RPMI8226 (cell line): Measurements from ENCODE around the gene PTPRG.

Source experiments
- DNase-seq: peaks from one replicate; pipeline ENCODE4 v3.0.0-alpha.2; 2015

The PTPRG gene

DNA sequence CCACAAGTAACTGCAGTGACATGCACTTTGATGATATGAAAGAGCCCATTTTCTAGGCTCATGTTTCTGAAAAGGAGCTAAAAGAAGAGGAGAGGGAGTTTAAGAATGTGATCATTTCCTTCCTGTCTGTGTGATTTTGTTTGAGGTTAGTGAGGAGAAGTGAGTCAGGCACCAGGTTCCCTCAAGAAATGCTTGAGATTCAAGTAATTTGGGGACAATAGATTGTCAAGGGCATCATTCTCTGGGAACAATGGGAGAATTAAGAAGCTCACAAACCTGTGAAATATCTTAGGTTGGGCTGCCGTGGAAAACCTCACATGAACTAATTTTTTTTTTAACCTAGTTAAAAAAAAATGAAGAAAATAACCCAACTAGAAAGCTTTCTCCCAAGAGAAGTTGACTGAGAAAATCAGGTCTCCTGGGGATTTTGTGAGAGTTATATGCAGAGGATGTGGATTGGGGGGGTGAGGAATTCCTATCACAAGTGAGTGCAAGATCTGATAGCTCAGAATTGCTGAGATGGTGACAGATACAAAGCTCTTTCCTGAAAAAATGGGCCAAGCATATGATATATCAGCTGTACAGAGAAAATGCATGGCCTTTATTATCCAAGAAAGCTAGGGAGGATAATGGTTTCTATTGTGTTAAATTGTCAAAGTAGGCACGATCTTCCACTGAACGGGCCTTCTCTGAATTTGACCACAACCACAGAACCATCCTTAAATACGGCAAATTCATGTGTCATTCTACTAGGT lies 608.7 kb downstream of the PTPRG start:
- no peak for DNase-seq

DNA sequence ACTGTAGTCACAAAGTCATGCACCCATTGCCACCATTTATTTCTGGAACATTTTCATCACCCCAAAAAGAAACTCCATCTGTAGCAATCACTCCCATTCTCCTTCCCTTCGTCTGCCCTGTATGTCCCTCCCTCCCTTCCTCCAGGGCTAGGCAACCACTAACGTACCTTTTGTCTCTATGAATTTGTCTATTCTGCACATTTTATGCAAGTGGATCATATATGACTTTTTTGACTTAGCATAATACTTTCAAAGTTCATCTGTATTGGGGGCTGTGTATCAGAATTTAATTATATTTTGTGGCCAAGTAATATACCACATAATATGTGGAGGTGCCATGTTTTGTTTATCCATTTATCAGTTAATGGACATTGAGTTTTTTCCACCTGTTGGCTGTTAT lies 610.4 kb downstream of the PTPRG start:
- DNase-seq = no peak

DNA sequence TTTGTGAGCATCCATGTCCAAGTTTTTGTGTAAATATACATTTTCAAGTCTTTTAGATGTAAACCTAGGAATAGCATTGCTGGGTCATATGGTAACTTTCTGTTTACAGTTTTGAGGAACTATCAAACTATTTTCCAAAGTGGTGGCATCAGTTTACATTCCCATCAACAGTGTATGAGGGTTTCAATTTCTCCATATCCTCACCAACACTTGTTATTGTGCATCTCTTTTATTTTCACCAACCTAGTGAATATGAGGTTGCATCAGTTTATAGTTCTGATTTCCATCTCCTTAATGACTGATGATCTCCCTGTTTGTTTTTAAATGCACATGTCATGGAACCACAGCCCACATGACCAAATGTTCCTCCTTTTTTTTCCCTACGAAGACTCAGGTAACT lies 610.8 kb downstream of the PTPRG start:
- no peak for DNase-seq

DNA sequence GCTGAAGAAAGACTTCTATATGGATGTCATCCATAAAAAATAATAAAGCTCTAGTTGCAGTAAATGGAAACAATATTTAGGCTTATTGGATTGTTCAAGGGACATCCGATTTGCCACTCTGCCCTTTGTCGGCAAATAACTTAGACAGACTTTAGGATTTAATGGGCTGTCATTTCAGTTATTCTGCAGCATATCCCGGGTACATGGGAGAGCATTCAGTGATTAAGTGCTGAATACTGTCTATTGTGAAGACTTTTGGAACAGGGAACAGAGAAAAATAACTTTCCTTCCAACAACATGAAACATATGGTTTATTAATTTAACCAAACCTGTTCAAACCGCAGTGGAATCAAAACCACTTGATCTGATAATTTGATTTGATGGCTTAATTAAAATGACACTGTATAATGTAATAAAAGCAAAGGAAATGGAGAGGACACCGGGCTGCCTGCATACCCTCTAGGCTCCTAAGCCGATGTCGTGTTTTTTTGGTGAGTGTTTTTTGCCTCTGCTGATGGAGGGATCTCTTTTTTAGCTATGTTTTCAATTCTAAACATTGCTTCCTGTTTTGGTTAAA lies 612.7 kb downstream of the PTPRG start:
- DNase-seq = no peak

DNA sequence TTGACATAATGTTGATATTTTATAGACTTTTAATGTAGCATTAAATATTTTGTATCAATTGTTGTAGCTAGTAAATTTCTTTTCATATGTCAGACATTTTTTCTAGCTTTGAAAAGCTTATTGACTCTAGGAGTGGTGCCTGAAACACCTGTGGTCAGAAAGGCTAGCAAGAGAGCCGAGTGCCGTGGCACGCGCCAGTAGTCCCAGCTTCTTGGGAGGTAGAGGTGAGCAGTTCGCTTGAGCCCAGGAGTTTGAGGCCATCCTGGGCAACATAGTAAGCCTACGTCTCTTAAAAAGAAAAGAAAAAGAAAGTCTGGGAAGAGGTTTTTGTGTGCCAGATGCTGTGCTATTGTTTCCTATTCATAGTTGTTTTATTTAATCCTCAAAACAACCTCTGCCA lies 613.8 kb downstream of the PTPRG start:
- DNase-seq = no peak

DNA sequence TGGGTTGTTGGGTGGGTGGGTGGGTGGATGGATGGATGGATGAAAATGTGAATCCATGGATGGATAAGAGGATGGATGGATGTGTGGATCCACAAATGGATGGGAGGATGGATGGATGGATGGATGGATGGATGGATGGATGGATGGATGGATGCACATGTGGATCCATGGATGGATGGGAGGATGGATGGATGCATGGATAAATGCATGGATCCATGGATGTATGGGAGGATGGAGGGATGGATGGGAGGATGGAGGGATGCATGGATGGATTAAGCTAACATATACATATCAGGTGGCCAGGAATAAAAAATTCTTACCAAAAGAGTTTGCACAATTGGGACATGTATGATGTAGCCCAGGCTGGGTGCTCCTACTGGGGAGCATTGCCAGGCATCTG lies 616.7 kb downstream of the PTPRG start:
- no peak for DNase-seq

DNA sequence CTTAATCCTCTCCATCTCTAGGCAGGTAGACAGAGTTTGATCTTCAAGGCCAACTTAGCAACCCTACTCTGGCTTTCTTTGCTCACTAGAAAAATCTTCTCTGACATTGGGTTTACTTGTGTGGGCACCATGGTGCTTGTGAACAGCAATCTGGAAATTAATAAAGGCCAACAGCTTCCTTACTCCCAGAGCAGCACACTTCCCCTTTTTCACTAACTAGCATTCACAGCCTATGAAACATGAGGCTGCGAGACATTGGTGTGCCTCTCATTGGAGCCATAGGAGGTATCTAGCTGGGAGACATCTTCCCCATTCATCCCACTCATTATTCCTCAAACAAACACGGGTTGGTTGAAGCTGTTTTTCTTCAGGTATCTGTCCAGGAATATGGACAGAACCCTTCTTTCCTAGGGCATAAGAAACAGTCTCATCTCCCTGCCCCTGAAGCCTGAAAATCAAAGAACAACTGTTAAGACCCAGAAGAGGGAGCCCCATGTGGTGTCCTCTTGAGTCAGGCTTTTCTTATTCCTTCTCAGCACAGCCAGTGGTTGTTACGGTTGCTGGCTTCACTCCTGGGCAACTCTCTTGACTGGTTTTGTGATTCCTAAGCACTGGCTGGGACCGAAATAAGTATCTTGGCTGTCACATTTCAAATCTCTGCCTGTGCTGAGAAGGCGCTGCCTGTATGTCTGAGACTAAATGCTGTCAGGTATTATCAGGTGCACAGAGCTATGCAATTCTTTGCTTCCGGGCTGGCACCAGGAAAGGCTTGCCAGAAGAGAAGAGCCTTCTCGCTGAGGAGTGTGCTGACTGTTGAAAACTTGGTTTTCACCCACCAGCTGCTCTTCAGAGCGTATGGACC lies 617.6 kb downstream of the PTPRG start:
- no peak for DNase-seq

DNA sequence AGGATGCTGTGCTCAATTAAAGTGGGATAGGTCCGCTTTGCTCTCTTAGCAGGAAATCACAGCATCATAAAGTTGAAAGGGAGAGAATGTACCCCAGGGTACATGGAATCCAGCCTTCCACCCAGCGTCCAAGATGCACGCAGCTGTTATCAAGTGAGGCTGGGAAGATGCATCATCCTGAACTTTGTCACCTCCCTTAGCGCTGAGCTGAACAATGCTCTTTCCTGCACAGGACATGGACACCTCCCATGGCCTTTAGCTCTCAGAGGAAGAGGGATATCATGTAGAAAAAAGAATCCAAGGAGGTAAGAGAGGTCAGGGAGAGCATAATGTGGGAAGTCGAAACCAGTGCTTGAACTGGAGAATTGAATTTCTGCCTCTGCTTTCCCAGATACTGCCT lies 619.1 kb downstream of the PTPRG start:
- DNase-seq = no peak

DNA sequence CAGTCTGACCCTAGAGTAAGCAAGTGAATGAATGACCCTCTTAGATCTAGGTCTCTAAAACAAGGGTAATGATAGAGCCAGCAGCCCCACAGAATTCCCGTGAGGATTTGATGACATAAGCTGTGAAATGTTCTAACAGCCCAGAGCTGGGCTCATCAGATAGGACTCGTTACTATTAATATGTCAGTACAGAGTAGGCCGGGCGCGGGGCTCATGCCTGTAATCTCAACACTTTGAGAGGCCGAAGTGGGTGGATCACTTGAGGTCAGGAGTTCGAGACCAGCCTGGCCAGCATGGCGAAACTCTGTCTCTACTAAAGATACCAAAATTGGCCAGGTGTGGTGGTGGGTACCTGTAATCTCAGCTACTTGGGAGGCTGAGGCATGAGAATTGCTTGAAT lies 621.7 kb downstream of the PTPRG start:
- no peak for DNase-seq

DNA sequence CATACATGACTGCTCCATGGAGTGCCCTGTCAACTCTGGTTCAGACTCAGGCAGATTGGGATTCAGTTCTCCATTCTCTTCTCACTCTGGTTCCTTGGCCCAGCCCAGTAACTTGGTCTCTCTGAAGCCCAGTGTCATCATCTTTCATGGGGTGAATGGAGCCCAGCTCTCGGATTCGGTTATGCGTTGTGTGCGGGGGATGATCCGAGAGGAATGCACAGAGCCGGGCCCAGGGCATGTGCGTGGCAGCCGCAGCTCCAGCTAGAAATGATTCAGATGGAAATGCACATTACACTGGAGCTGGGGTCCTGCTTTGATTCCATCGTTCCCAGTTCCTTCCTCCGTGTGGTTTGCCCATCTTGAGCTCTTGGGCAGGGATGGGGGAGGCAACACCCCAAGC lies 622.6 kb downstream of the PTPRG start:
- no peak for DNase-seq

DNA sequence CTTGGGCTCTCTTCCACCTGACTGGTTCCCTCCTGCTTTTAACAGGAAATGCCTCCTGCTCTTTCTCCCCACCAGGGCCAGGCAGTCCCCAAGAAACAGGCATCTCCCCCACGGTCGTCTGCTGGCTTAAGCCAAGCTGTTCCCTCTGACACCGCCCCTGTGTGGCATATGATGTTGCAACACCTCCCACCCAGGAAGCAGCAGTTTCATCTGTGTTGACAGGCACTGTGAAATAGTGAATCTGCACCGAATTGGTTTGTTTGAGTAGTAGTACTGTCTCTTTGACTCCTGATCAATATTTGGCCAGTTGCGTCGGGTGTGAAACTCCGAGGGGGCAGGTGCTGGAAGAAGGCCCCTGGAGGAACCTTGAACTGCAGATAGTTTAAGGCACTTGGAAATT lies 623.2 kb downstream of the PTPRG start:
- no peak for DNase-seq

DNA sequence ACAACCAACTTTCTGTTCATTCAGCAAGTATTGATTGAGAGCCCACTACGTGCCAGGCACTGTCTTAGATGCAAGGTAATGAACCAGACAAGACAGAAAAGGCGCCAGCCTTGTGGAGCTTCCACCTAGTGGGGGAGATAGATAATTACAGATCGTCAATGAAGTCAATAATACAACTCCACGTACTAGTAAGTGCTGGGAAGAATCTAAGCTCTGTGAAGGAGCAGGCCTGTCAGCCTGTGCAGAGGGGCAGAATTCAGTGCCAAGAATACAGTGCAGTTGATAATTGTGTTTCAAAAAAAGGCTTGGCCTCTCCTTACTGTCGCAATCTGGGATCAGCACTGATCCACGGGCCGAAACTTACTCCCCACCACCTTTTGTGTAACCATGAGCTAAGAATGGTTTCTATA lies 625.7 kb downstream of the PTPRG start:
- DNase-seq = no peak

DNA sequence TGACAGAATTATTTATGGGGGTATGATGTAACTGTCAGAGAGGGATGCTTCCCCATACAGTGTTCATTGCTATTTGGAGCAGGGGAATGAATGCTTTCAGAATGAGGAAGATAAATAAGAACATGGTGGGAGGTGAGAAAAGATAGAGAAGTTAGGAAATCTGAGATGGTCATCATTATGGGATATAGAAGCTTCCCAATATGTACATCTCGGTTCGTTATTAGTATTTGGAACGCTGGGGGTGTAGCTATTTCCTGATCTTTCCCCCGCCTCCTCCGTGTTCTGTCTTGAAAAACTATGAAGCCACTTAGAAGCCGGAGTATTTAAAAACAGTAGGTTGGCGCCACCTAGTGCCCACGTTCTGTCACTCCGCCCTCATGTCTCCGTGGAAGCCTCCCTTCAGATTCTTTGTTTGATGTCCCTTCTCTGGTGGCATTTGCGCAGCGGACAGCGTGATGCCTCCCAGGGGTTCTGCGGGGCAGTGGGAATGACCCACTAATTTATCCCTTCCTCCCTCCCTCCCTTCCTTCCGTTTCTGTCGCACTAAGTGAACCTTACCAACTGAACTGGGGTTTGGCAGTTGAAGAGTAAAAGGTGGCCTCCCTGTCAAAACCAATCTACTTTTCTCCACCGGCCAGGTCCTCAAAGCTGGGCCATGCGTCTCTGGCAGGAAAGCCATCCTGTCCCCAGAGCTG lies 627.5 kb downstream of the PTPRG start:
- DNase-seq = peak; percentile 70

DNA sequence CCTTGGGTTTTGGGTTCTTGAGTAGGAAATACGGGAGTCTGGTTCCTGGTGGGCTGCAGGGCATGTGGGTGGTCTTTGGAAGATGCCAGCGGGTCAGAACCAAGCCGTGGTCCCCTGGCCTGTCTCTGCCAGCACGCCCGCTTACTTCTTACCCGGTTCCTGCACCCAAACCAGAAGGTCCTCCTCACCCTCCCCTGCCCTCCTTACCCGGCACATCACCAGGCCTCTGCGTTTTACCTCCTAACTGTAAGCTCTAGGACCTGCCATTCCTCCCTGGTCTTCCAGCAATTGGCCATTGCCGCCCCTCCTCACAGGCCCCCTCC lies 628.0 kb downstream of the PTPRG start:
- no peak for DNase-seq

DNA sequence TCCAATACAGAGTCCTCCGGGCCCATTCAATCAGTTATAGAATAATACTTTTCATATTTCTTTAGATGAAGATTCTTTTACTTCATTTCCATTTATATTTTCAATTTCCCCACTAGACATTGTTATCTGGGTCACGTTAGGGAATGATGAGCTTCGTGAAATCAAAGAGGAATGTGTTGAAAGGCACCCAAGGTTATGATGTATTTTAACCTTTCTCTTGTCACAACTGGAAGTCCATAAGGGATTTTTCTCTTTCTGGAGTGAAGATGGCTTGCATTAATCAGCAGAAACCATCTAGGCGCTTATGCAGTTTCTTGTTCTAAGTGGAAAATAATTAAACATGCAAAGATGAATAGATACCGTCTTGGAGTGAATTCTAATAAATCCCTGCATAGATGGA lies 631.5 kb downstream of the PTPRG start:
- no peak for DNase-seq

DNA sequence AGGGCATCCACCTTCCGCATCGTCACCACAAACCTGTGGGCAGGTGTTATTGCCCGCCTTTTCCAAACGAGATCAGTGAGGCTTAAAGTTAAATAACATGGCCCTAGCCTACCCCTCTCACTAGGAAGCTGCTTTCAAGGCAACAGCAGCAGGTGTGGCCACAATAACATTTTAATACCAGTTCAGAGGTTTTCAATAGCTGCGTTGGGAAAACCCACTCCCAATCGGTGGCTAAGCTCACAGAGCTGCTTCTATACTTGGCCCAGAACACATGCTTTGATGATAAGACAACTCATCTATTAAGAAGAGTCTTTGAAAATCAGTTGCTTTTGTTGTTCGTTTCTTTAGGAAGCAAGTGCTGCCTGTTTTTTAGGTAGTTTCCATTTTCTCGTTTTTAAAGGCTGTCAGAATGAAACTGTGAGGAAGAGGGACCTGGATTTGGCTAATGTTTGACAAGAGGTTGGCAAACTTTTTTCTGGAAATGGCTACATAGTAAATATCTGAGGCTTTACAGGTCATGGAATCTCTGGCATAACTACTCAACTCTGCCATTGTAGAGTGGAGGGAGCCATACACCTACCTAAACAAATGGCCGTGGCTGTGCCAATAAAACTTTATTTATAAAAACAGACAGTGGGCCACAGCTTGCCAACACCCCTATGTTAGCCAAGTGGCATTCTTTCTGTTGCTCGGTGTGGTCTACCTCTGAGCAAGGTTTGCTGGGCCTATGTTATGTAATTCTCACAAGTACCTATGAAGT lies 632.4 kb downstream of the PTPRG start:
- no peak for DNase-seq

DNA sequence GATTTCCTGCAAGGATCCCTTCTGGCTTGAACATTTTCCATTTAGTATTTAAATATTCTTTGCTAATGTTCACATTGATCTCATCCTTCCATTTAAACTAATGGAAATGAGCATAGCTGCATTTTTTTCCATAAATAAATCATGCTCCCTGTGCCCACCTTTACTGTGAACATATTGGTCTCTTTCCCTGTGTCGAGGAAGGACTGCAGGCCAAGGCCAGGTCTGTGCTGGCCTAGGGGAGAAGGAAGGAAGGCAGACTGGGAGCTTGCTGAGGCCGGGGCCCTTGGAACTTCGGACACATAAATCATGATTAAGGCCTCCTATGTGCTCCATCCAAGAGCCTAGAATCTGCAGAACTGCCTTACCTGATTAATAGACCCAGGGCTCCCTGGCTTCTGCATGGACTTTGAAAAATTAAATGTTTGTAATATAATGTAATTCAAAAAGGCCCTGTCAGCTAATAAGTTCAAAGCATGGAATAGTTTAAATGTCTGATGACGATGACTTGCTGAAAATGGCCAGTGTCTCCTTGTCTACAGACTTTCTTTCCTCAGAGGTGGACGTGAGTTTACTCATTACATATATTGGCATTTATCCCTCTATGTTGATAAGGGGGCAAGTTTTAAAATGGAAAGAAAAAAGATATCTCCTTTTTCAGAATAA lies 636.1 kb downstream of the PTPRG start:
- no peak for DNase-seq

DNA sequence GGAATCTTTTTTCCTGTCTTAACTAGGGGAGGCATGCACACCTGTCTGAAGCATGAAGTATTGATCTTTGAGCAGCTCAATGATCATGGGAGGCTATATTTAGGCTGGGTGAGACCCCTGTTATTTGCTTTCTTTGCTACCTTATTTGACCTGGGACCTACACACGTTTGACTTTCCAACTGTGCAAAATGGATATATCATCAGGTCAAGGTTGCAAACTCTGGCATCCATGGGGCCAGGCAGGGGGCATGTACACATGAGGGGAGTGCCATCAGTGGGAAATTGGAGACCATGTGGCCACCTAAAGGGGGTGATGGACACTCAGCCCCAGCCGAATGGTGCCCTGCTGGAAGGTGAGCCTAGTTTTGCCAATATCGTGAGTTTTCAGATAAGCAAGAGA lies 637.8 kb downstream of the PTPRG start:
- DNase-seq = no peak

DNA sequence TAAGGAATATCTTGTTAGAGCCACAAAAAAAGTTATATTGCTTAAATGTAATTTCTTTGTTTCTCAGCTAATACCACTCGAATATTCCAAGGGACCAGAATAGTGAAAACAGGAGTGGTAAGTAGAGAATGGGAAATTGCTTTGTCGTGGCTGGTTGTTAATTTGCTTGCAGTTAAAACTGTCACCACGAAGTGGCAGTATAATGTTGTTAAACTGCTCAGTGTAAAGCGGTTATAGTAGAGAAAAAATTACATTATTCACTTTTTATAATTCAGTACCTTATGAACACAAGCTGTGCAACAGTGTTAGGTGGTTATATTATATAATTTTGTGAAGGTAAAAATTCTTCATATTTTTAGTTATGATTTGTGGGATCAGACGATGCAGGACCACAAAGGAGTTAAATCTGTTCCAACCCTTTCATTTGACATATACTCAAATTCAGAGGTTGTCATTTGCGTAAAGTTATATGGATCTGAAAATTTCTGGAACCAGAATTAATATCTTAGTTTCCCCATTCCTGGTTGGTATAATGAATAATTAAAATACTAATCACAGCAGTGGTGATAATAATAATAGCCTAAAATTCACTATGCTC lies 640.2 kb downstream of the PTPRG start:
- DNase-seq = peak; percentile 36

DNA sequence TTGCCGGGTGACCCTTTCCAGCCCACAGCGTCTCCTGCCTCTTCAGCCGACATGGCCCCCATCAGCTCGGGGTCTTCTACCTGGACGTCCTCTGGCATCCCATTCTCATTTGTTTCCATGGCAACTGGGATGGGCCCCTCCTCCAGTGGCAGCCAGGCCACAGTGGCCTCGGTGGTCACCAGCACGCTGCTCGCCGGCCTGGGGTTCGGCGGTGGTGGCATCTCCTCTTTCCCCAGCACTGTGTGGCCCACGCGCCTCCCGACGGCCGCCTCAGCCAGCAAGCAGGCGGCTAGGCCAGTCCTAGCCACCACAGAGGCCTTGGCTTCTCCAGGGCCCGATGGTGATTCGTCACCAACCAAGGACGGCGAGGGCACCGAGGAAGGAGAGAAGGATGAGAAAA lies 641.8 kb downstream of the PTPRG start:
- DNase-seq = no peak

DNA sequence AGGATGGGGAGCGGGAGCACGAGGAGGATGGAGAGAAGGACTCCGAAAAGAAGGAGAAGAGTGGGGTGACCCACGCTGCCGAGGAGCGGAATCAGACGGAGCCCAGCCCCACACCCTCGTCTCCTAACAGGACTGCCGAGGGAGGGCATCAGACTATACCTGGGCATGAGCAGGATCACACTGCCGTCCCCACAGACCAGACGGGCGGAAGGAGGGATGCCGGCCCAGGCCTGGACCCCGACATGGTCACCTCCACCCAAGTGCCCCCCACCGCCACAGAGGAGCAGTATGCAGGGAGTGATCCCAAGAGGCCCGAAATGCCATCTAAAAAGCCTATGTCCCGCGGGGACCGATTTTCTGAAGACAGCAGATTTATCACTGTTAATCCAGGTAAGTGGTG lies 642.2 kb downstream of the PTPRG start:
- DNase-seq = no peak

DNA sequence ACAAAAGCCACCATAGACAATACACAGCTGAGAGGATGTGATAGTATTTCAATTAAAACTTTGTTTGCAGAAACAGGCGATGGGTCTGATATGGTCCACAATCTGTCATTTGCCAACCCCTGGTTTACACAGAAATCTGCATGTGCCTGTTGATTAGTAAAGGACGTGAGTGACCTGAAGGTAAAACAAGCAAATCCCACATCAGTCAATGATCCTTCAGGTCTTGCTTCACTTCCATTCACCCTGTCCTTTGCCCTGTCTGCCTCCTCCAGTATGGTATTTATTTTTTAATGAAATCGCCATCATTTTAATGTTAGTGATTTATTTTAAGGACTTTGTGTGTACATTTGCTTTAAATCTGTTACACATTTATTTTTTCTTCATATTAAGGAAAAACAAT lies 645.8 kb downstream of the PTPRG start:
- DNase-seq = no peak
